Gastroesophageal sphincter (tissue), 4 donors: ENCODE results near the gene EBLN1. TPM values are rescaled to one million over a fixed set of nuclear protein-coding genes. Genes with fewer than 3 reads are reported as not detected.

Experiments
- ATAC-seq: fragments of 150-250 bp; one replicate; pipeline ENCODE4 v1.9.1; 2016; ENCODE audit warnings: mild to moderate bottlenecking, moderate library complexity
- H3K27ac ChIP-seq, 4 donors: fragments of 200-600 bp; sonication (generic) in 3 of 4; 1 replicate in 3 of 4; 2 replicates in 1 of 4; pipeline ENCODE4 v1.5.1; 2016 to 2019
- H3K27me3 ChIP-seq: fragments of 200-600 bp; sonication (generic); one replicate; pipeline ENCODE4 v1.5.1; 2019
- H3K36me3 ChIP-seq, 2 donors: fragments of 200-600 bp; sonication (generic); one replicate each; pipeline ENCODE4 v1.5.1; 2019; ENCODE audit warnings: control low read depth in 1 of 2
- H3K4me1 ChIP-seq, 3 donors: fragments of 200-600 bp; sonication (generic); 1 replicate in 2 of 3; 2 replicates in 1 of 3; pipeline ENCODE4 v1.5.1; 2016 to 2019; ENCODE audit warnings: control low read depth in 2 of 3
- H3K4me3 ChIP-seq, 2 donors: fragments of 200-600 bp; sonication (generic); one replicate each; pipeline ENCODE4 v1.5.1; 2019; ENCODE audit warnings: mild to moderate bottlenecking in 1 of 2, moderate library complexity in 1 of 2
- H3K9me3 ChIP-seq, 3 donors: fragments of 200-600 bp; sonication (generic); one replicate each; pipeline ENCODE4 v1.5.1; 2017 to 2019; ENCODE audit warnings: control low read depth in 2 of 3
- EP300 ChIP-seq: sonication (generic); formaldehyde crosslinking; IDR thresholded peaks from one replicate; pipeline ENCODE4 v1.6.1; 2017; ENCODE audit warnings: antibody characterized with exemption, mild to moderate bottlenecking
- POLR2A ChIP-seq, 2 donors: fragments of 450-650 bp; IDR thresholded peaks; one replicate each; pipeline ENCODE4 v1.6.1; 2017; ENCODE audit warnings: antibody characterized with exemption in 2 of 2, mild to moderate bottlenecking in 2 of 2, moderate library complexity in 1 of 2
- POLR2AphosphoS5 ChIP-seq: sonication (generic); formaldehyde crosslinking; IDR thresholded peaks from one replicate; pipeline ENCODE4 v1.6.1; 2017; ENCODE audit warnings: antibody characterized with exemption
- WGBS, 2 donors: methylation state at CpG; one replicate each; pipeline ENCODE4 v1.1.5; 2018; ENCODE audit warnings: low coverage in 1 of 2; 5-methylcytosine and 5-hydroxymethylcytosine counted together
- total RNA-seq, 4 donors: library from RNA; depleted of rRNA; stranded (reverse); fragments of >200 nt; gene quantifications; one replicate each; pipeline ENCODE4 v1.1.0, GENCODE V29; 2016
- TF ChIP-seq, protein P1 (sequence below), 4 experiments: fragments of 200-600 bp in 2 of 4; fragments of 450-650 bp in 2 of 4; sonication (generic) in 1 of 4; IDR thresholded peaks; one replicate each; pipeline ENCODE4 v1.5.1; 2017 to 2019; ENCODE audit warnings: antibody characterized with exemption in 4 of 4, mild to moderate bottlenecking in 2 of 4, moderate library complexity in 2 of 4

EBLN1 gene
- total RNA-seq, 4 donors from 2014 or later = not detected

DNA sequence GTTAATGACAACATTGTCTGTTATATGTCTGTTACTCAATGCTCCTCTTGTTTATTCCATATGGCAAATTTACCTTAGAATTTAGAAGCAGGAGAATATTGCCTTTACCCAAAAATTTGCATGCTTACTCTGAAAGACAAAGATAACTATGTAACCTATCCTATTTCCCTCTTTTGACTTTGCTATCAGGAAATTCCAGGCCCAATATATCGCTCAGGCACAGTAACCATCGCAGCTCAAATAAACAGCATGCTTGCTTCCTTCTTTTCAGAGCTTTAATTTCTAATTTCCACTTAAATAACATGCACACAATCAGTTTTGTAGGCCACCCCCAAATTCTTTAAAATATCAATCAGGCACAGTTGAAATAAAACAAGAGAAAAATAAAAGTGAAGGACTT is 57.8 kb downstream of the EBLN1 start:
- no peaks in the 10 kb centered on the region for H3K4me1 ChIP-seq
- no peaks in the 10 kb centered on the region for H3K27me3 ChIP-seq
- 55 to 83% methylated on average over 2 of the region's 2 CpGs for WGBS, 2 donors
- H3K9me3 ChIP-seq = no peaks in the 10 kb centered on the region
- no peak overlapping the region for H3K27ac ChIP-seq
- TF ChIP-seq POLR2AphosphoS5 (no peak), POLR2A (IDR thresholded peaks at IDR 0.05) (no peak), EP300 (no peak)
- TF ChIP-seq, protein P1, sequence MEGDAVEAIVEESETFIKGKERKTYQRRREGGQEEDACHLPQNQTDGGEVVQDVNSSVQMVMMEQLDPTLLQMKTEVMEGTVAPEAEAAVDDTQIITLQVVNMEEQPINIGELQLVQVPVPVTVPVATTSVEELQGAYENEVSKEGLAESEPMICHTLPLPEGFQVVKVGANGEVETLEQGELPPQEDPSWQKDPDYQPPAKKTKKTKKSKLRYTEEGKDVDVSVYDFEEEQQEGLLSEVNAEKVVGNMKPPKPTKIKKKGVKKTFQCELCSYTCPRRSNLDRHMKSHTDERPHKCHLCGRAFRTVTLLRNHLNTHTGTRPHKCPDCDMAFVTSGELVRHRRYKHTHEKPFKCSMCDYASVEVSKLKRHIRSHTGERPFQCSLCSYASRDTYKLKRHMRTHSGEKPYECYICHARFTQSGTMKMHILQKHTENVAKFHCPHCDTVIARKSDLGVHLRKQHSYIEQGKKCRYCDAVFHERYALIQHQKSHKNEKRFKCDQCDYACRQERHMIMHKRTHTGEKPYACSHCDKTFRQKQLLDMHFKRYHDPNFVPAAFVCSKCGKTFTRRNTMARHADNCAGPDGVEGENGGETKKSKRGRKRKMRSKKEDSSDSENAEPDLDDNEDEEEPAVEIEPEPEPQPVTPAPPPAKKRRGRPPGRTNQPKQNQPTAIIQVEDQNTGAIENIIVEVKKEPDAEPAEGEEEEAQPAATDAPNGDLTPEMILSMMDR (IDR thresholded peaks at IDR 0.05) = no peak
- H3K4me3 ChIP-seq = no peak overlapping the region
- H3K36me3 ChIP-seq = no peaks in the 10 kb centered on the region
- no peak for ATAC-seq

DNA sequence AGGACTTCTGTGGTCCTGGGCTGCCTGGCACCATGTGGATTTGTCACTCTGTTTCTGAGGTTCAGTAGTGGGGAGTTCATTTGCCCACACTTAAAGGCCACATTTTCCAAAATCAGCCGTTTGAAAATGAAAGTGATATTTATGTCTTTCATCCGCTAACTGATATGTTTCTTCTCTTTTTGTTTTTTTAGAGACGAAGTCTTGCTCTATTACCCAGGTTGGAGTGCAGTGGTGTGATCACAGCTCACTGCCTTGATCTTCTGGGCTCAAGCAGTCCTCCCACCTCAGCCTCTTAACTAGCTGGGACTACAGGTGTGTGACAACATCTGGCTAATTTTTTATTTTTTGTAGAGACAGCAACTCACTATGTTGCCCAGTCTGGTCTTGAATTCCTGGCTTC is 58.6 kb downstream of the EBLN1 start:
- 75 to 79% methylated on average over 2 to 3 of the region's 3 CpGs for WGBS, 2 donors
- TF ChIP-seq, protein P1 (IDR thresholded peaks at IDR 0.05) = no peak
- TF ChIP-seq POLR2A (IDR thresholded peaks at IDR 0.05) = no peak
- no peak for TF ChIP-seq POLR2AphosphoS5
- TF ChIP-seq EP300 = no peak
- H3K27ac ChIP-seq = no peak overlapping the region
- ATAC-seq = no peak
- no peaks in the 10 kb centered on the region for H3K4me1 ChIP-seq
- H3K4me3 ChIP-seq = no peak overlapping the region
- H3K36me3 ChIP-seq = no peaks in the 10 kb centered on the region
- H3K9me3 ChIP-seq = no peaks in the 10 kb centered on the region
- no peaks in the 10 kb centered on the region for H3K27me3 ChIP-seq

Other genes with a start within 250 kb of the EBLN1 start
- 10 to 100 TPM; 40.8 to 87.0 (median 65.4) TPM for gene DNAJC1, start 214.3 kb downstream of the EBLN1 start, total RNA-seq
- gene COMMD3, start 98.4 kb upstream of the EBLN1 start, total RNA-seq = 10 to 100 TPM; 17.5 to 68.6 (median 24.6) TPM
- 100 to 1,000 TPM in 2 of 4 donors, 10 to 100 TPM in 2; 70.5 to 108 (median 94.3) TPM for gene BMI1, start 103.1 kb upstream of the EBLN1 start, total RNA-seq
- gene SPAG6, start 127.5 kb upstream of the EBLN1 start, total RNA-seq = not detected